Ovary (tissue), 9 donors: ENCODE measurements around the gene KLC1. TPM values are rescaled to one million over a fixed set of nuclear protein-coding genes. Genes with fewer than 3 reads are reported as not detected.
A peak's percentile ranks its signal among the peaks of the same experiment; 100 is the strongest.

Experiments used
- DNase-seq, 5 donors: peaks; one replicate each; pipeline ENCODE4 v3.0.0-alpha.2; 2019 to 2020
- H3K27ac ChIP-seq, 2 donors: fragments of 200-600 bp; one replicate each; pipeline versions ENCODE4 v1.5.1 to v1.8.0; 2019 to 2022
- H3K27me3 ChIP-seq: fragments of 200-600 bp; one replicate; pipeline ENCODE4 v1.8.0; 2022
- H3K36me3 ChIP-seq: fragments of 200-600 bp; sonication (generic); one replicate; pipeline ENCODE4 v1.5.1; 2019
- H3K4me1 ChIP-seq: one replicate; pipeline ENCODE4 v1.8.1; 2013; ENCODE audit warnings: mild to moderate bottlenecking, moderate library complexity; ENCODE audit not compliant: insufficient read depth
- H3K4me3 ChIP-seq: fragments of 200-600 bp; sonication (generic); one replicate; pipeline ENCODE4 v1.5.1; 2017
- H3K9me3 ChIP-seq, 2 donors: fragments of 200-600 bp in 1 of 2; sonication (generic) in 1 of 2; one replicate each; pipeline versions ENCODE4 v1.5.1 to v1.8.1; 2013 to 2019; ENCODE audit warnings: mild to moderate bottlenecking in 1 of 2, moderate library complexity in 1 of 2
- EP300 ChIP-seq: sonication (generic); formaldehyde crosslinking; IDR thresholded peaks from one replicate; pipeline ENCODE4 v1.6.1; 2017; ENCODE audit warnings: antibody characterized with exemption
- POLR2A ChIP-seq: fragments of 450-650 bp; IDR thresholded peaks from one replicate; pipeline ENCODE4 v1.6.1; 2017; ENCODE audit warnings: antibody characterized with exemption, mild to moderate bottlenecking, moderate library complexity
- WGBS, 3 donors: extraction: QIAGEN DNeasy Blood & Tissue Kit in 1 of 3; methylation state at CpG; one replicate each; pipeline versions ENCODE4 v1.1.5 to v1.1.7; 2013 to 2017; 5-methylcytosine and 5-hydroxymethylcytosine counted together
- intact Hi-C, 4 donors: fragments of 100-400 bp; cut with DNase I; formaldehyde crosslinking; loops; one replicate each; pipeline versions ENCODE4 v1.11.0 to v1.15.1; 2022 to 2023
- polyA plus RNA-seq, 2 donors: library from polyadenylated mRNA; stranded (reverse); fragments of 200-250 nt in 1 of 2; fragments of 350-450 nt in 1 of 2; fragmentation: Illumina TruSeq in 1 of 2; extraction: RNeasy Lipid Tissue Mini Kit (QIAGEN cat#74804) in 1 of 2; gene quantifications; one replicate each; pipeline ENCODE4 v1.2.3, GENCODE V29; 2013 to 2014
- total RNA-seq, 7 donors: library from RNA; depleted of rRNA in 2 of 7; stranded (reverse); fragments of >200 nt in 2 of 7; fragmentation: NEBNext Ultra II Directional in 3 of 7; extraction: Animal tissue kit (Norgen Biotek cat#: 25700) in 3 of 7; gene quantifications; one replicate each; pipeline versions ENCODE4 v1.1.0 to v1.2.4, GENCODE V29; 2016 to 2023
- TF ChIP-seq, protein P1 (sequence below), 3 donors: fragments of 450-650 bp in 2 of 3; fragments of 200-600 bp in 1 of 3; IDR thresholded peaks; one replicate each; pipeline versions ENCODE4 v1.5.1 to v1.8.0; 2016 to 2022; ENCODE audit warnings: antibody characterized with exemption in 3 of 3, mild to moderate bottlenecking in 1 of 3
- donor health status: DM: no; HTN: no; CAD: no; lungs with moderate emphysema.
- donor health status: DM: no; HTN: no; CAD: no.
- donor health status: Bipolar disorder and iron deficiency.
- donor health status: DM: yes; HTN: yes; CAD: no.
- donor health status: DM: no; HTN: no; CAD: no.
- donor health status: DM: yes; HTN: yes; CAD: no.

The KLC1 gene
- total and polyA plus RNA-seq, 9 donors: 80.0 to 191 (median 149) TPM

DNA sequence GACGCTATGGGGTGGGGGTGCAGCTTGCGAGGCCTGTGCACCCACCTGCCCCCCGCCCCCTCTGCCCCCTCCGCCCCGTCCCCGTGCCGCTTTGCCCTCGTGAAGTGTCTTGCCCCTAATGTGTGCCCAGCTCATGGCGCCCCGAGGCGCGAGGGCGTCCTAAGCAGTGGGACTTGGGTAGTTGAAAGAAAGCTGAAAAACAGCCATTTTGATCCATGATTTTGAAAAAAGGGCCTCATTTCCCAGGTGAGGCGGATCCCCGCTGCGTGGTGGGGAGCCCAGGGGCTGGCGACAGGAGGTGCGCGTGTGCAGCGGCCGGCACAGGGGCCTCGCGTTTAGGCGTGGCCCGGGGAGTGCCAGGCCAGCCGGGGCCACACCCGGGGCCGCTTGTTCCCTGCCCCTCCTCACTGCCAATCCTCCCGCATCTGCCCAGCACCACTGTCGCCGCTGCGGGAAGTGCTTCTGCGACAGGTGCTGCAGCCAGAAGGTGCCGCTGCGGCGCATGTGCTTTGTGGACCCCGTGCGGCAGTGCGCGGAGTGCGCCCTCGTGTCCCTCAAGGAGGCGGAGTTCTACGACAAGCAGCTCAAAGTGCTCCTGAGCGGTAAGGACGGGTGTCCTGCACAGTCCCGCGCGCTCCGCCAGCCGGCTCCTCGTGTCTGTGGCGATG lies 98.4 kb downstream of the KLC1 start:
- H3K27ac ChIP-seq: no peak overlapping the region
- TF ChIP-seq POLR2A (no peak), EP300 (no peak)
- TF ChIP-seq, protein P1, sequence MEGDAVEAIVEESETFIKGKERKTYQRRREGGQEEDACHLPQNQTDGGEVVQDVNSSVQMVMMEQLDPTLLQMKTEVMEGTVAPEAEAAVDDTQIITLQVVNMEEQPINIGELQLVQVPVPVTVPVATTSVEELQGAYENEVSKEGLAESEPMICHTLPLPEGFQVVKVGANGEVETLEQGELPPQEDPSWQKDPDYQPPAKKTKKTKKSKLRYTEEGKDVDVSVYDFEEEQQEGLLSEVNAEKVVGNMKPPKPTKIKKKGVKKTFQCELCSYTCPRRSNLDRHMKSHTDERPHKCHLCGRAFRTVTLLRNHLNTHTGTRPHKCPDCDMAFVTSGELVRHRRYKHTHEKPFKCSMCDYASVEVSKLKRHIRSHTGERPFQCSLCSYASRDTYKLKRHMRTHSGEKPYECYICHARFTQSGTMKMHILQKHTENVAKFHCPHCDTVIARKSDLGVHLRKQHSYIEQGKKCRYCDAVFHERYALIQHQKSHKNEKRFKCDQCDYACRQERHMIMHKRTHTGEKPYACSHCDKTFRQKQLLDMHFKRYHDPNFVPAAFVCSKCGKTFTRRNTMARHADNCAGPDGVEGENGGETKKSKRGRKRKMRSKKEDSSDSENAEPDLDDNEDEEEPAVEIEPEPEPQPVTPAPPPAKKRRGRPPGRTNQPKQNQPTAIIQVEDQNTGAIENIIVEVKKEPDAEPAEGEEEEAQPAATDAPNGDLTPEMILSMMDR (IDR thresholded peaks at IDR 0.05): no peak
- peak in 1 of 5 donors; percentile 37 for DNase-seq
- H3K27me3 ChIP-seq: no peaks in the 10 kb centered on the region
- H3K9me3 ChIP-seq: no peaks in the 10 kb centered on the region
- intact Hi-C loops: no loop called here
- WGBS, 3 donors: 86 to 87% (median 86%) methylated on average over 52 to 53 of the region's 53 CpGs
- peaks cover 29% of the 10 kb centered on the region for H3K4me1 ChIP-seq
- no peak overlapping the region for H3K4me3 ChIP-seq
- H3K36me3 ChIP-seq: no peaks in the 10 kb centered on the region

GRCh38 chr14:103728141-103728540 lies 99.1 kb downstream of the KLC1 start:
- intact Hi-C loops: no loop called here
- no peak for DNase-seq
- peaks cover 28% of the 10 kb centered on the region for H3K4me1 ChIP-seq
- no peak overlapping the region for H3K4me3 ChIP-seq
- no peaks in the 10 kb centered on the region for H3K36me3 ChIP-seq
- TF ChIP-seq POLR2A: no peak
- TF ChIP-seq EP300: no peak
- TF ChIP-seq, protein P1 (IDR thresholded peaks at IDR 0.05): no peak
- H3K27me3 ChIP-seq: no peaks in the 10 kb centered on the region
- H3K27ac ChIP-seq: no peak overlapping the region
- 89 to 92% (median 89%) methylated on average over 18 to 19 of the region's 19 CpGs for WGBS, 3 donors
- no peaks in the 10 kb centered on the region for H3K9me3 ChIP-seq

GRCh38 chr14:103728721-103729120 lies 99.7 kb downstream of the KLC1 start:
- intact Hi-C loops: no loop called here
- 87 to 90% (median 88%) methylated on average over 12 of the region's 12 CpGs for whole genome bisulfite sequencing, 3 donors
- DNase-seq: no peak
- Histone ChIP-seq H3K4me3 (no peak overlapping the region), H3K9me3 (no peaks in the 10 kb centered on the region), H3K27me3 (no peaks in the 10 kb centered on the region), H3K4me1 (peaks cover 22% of the 10 kb centered on the region), H3K36me3 (no peaks in the 10 kb centered on the region), H3K27ac (no peak overlapping the region)
- TF ChIP-seq POLR2A (no peak), EP300 (no peak)
- TF ChIP-seq, protein P1 (IDR thresholded peaks at IDR 0.05): no peak

DNA sequence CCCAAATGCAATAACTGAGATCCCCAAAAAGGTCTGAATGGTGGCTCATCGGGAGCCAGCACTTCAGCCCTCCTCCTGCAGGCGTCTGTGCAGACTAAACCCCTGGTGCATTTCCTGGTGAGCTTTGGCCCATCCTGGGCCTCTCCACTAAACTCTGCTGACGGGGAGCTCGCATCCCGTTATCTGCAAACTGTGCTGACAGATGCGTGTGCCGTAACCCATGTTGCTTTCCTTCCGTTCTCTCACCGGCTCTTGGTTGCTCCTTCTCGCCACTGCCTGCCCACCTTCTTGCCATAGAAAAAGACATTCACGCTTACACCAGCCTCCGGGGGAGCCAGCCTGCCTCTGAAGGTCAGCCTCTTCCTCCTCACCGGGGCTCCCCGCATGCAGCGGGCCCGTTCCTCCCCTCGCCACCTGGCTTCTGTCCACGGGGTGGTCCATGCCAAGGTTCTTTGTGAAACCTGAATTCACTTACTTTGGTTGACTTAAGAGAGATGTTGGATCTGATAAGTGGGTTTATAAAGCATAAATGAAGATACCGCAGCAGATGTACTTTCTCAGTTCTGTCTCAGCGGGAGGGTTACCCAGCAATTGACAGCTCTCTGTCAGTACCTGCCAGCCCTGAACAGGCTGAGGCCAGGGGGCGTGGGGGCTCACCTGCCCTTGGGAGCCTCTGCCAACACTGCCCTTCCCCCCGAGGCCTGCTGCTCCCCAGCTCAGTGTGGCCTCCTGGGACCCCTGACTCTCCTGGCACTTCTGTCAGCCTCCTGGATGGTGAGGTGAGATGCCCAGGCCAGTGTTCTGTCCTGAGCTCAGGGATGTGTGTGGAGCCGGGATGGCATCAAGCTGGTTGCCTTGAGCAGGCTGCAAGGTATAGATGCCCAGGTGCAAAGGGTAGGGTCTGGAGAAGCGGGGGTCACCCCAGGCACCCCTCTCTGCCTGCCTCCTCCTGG lies 100.8 kb downstream of the KLC1 start:
- no peaks in the 10 kb centered on the region for H3K27me3 ChIP-seq
- no peak overlapping the region for H3K27ac ChIP-seq
- H3K36me3 ChIP-seq: no peaks in the 10 kb centered on the region
- intact Hi-C loops: loop anchor here in 1 of 4 donors (10.0 kb wide), 1 partner anchor 155 kb away; no protein-coding TSS in a partner anchor
- TF ChIP-seq EP300 (no peak), POLR2A (no peak)
- TF ChIP-seq, protein P1 (IDR thresholded peaks at IDR 0.05): no peak
- WGBS, 3 donors: 62 to 70% (median 68%) methylated on average over 24 of the region's 24 CpGs
- H3K4me3 ChIP-seq: no peak overlapping the region
- no peaks in the 10 kb centered on the region for H3K9me3 ChIP-seq
- H3K4me1 ChIP-seq: peaks cover 12% of the 10 kb centered on the region
- DNase-seq: peak in 1 of 5 donors; percentile 24
